Right atrium auricular region (tissue), 2 donors: ENCODE results near the gene ARPC5L. TPM values are rescaled to one million over a fixed set of nuclear protein-coding genes. Genes with fewer than 3 reads are reported as not detected.

ENCODE experiments used
- DNase-seq: peaks from one replicate; pipeline ENCODE4 v3.0.0-alpha.2; 2019; ENCODE audit warnings: low spot score
- H3K27ac ChIP-seq, 2 donors: fragments of 200-600 bp; sonication (generic); 1 replicate in 1 of 2; 2 replicates in 1 of 2; pipeline ENCODE4 v1.5.1; 2016 to 2019
- H3K27me3 ChIP-seq, 2 donors: fragments of 200-600 bp; sonication (generic); one replicate each; pipeline versions ENCODE4 v1.5.1 to v1.6.0; 2017 to 2019
- H3K36me3 ChIP-seq: fragments of 200-600 bp; sonication (generic); one replicate; pipeline ENCODE4 v1.5.1; 2016
- H3K4me1 ChIP-seq, 2 donors: fragments of 200-600 bp; sonication (generic); one replicate each; pipeline versions ENCODE4 v1.5.1 to v1.6.0; 2017 to 2019
- H3K4me3 ChIP-seq, 2 donors: fragments of 200-600 bp; sonication (generic); 1 replicate in 1 of 2; 2 replicates in 1 of 2; pipeline ENCODE4 v1.5.1; 2017 to 2019; ENCODE audit warnings: mild to moderate bottlenecking in 1 of 2, moderate library complexity in 1 of 2
- H3K9me3 ChIP-seq, 2 donors: fragments of 200-600 bp; sonication (generic); one replicate each; pipeline ENCODE4 v1.5.1; 2019
- CTCF ChIP-seq, 2 donors: fragments of 200-600 bp; sonication (generic); IDR thresholded peaks; one replicate each; pipeline ENCODE4 v1.5.1; 2019; ENCODE audit warnings: antibody characterized with exemption in 2 of 2
- total RNA-seq, 2 donors: library from RNA; depleted of rRNA; stranded (reverse); fragments of >200 nt; gene quantifications; one replicate each; pipeline ENCODE4 v1.1.0, GENCODE V29; 2016

ARPC5L gene
- total RNA-seq, 2 donors from 2014 or later: 21.7 to 23.5 TPM

GRCh38 chr9:124886866-124887492 lies 25.0 kb downstream of the ARPC5L start:
- DNase-seq: no peak
- H3K4me1 ChIP-seq: no peaks in the 10 kb centered on the region
- H3K4me3 ChIP-seq: no peak overlapping the region

GRCh38 chr9:124887832-124888231 lies 25.9 kb downstream of the ARPC5L start:
- TF ChIP-seq CTCF (IDR thresholded peaks at IDR 0.05): no peak
- no peak for DNase-seq
- Histone ChIP-seq H3K27me3 (no peaks in the 10 kb centered on the region), H3K4me1 (no peaks in the 10 kb centered on the region), H3K9me3 (no peaks in the 10 kb centered on the region), H3K4me3 (no peak overlapping the region), H3K27ac (no peak overlapping the region), H3K36me3 (peaks cover 71% of the 10 kb centered on the region)

More at GRCh38 chr9:124886866-124887492, 25.0 kb downstream of the ARPC5L start:
- H3K27me3 ChIP-seq: no peaks in the 10 kb centered on the region
- no peaks in the 10 kb centered on the region for H3K9me3 ChIP-seq
- no peak overlapping the region for H3K27ac ChIP-seq
- H3K36me3 ChIP-seq: peaks cover 77% of the 10 kb centered on the region
- TF ChIP-seq CTCF (IDR thresholded peaks at IDR 0.05): no peak

- no peak overlapping the region for H3K27ac ChIP-seq
- no peaks in the 10 kb centered on the region for H3K4me1 ChIP-seq
- no peak overlapping the region for H3K4me3 ChIP-seq
- TF ChIP-seq CTCF (IDR thresholded peaks at IDR 0.05): no peak
- H3K27me3 ChIP-seq: no peaks in the 10 kb centered on the region
- no peak for DNase-seq
- no peaks in the 10 kb centered on the region for H3K9me3 ChIP-seq
- H3K36me3 ChIP-seq: peaks cover 82% of the 10 kb centered on the region
Observed at GRCh38 chr9:124889006-124889405, 27.1 kb downstream of the ARPC5L start.

GRCh38 chr9:124890179-124890578 lies 28.2 kb downstream of the ARPC5L start:
- DNase-seq: no peak
- Histone ChIP-seq H3K36me3 (peaks cover 75% of the 10 kb centered on the region), H3K27ac (no peak overlapping the region)

GRCh38 chr9:124894035-124894740 lies 32.3 kb downstream of the ARPC5L start:
- Histone ChIP-seq H3K36me3 (peaks cover 54% of the 10 kb centered on the region), H3K27ac (no peak overlapping the region), H3K9me3 (no peaks in the 10 kb centered on the region), H3K27me3 (no peaks in the 10 kb centered on the region), H3K4me1 (no peaks in the 10 kb centered on the region), H3K4me3 (no peak overlapping the region)
- no peak for TF ChIP-seq CTCF (IDR thresholded peaks at IDR 0.05)
- DNase-seq: no peak

More at GRCh38 chr9:124890179-124890578, 28.2 kb downstream of the ARPC5L start:
- Histone ChIP-seq H3K4me3 (no peak overlapping the region), H3K4me1 (no peaks in the 10 kb centered on the region), H3K27me3 (no peaks in the 10 kb centered on the region), H3K9me3 (no peaks in the 10 kb centered on the region)
- no peak for TF ChIP-seq CTCF (IDR thresholded peaks at IDR 0.05)
